ENCODE measurements around the gene GINS2. TPM values are rescaled to one million over a fixed set of nuclear protein-coding genes. Genes with fewer than 3 reads are reported as not detected.

GINS2 gene
- total and polyA plus RNA-seq, 11 donors = 0.15 to 4.2 (median 0.53) TPM; not detected in 1

GRCh38 chr16:85641305-85641704 lies 47.4 kb downstream of the GINS2 start:
- intact Hi-C loops (cut with DNase I) = no loop called here
- Histone ChIP-seq H3K4me3 (no peak overlapping the region), H3K36me3 (peaks cover 0 to 5% (median 0%) of the 10 kb centered on the region in 9 donors), H3K27me3 (no peaks in the 10 kb centered on the region), H3K27ac (peak overlapping the region in 3 of 12 donors; percentile 9 to 22 (median 15)), H3K4me1 (peaks cover 0 to 66% (median 24%) of the 10 kb centered on the region in 12 donors), H3K9me3 (no peaks in the 10 kb centered on the region)
- ATAC-seq = no peak
- TF ChIP-seq CTCF (IDR thresholded peaks at IDR 0.05) (no peak), POLR2A (IDR thresholded peaks at IDR 0.05) (no peak)
- WGBS, 4 donors = 83 to 90% (median 88%) methylated on average over 16 to 24 of the region's 24 CpGs
- no peak for DNase-seq

GRCh38 chr16:85640585-85640984 lies 48.2 kb downstream of the GINS2 start:
- ATAC-seq (no peak), DNase-seq (no peak)
- Histone ChIP-seq H3K27ac (no peak overlapping the region), H3K9me3 (no peaks in the 10 kb centered on the region), H3K4me1 (peaks cover 0 to 66% (median 24%) of the 10 kb centered on the region in 12 donors), H3K36me3 (peaks cover 0 to 5% (median 0%) of the 10 kb centered on the region in 9 donors), H3K4me3 (no peak overlapping the region), H3K27me3 (no peaks in the 10 kb centered on the region)
- WGBS, 4 donors = 91 to 94% (median 92%) methylated on average over 29 to 31 of the region's 31 CpGs
- intact Hi-C loops (cut with DNase I) = no loop called here
- TF ChIP-seq POLR2A (IDR thresholded peaks at IDR 0.05) (no peak), CTCF (IDR thresholded peaks at IDR 0.05) (no peak)

GRCh38 chr16:85640254-85640558 lies 48.5 kb downstream of the GINS2 start:
- Histone ChIP-seq H3K4me1 (peaks cover 0 to 66% (median 24%) of the 10 kb centered on the region in 12 donors), H3K36me3 (peaks cover 0 to 5% (median 0%) of the 10 kb centered on the region in 9 donors), H3K27me3 (no peaks in the 10 kb centered on the region), H3K9me3 (no peaks in the 10 kb centered on the region), H3K27ac (peak overlapping the region in 5 of 12 donors; percentile 34 to 77 (median 54)), H3K4me3 (no peak overlapping the region)
- intact Hi-C loops (cut with DNase I) = no loop called here
- DNase-seq (no peak), ATAC-seq (no peak)
- 52 to 91% (median 89%) methylated on average over 2 to 13 of the region's 13 CpGs for WGBS, 4 donors
- no peak for TF ChIP-seq POLR2A (IDR thresholded peaks at IDR 0.05)
- TF ChIP-seq CTCF (IDR thresholded peaks at IDR 0.05) = no peak

GRCh38 chr16:85639529-85640253 lies 49.1 kb downstream of the GINS2 start:
- TF ChIP-seq POLR2A (IDR thresholded peaks at IDR 0.05) = no peak
- TF ChIP-seq CTCF (IDR thresholded peaks at IDR 0.05) = peak in 4 of 12 donors; percentile 13 to 33 (median 23)
- Histone ChIP-seq H3K9me3 (no peaks in the 10 kb centered on the region), H3K36me3 (peaks cover 0 to 6% (median 0%) of the 10 kb centered on the region in 9 donors), H3K4me1 (peaks cover 0 to 66% (median 24%) of the 10 kb centered on the region in 12 donors), H3K4me3 (no peak overlapping the region), H3K27me3 (no peaks in the 10 kb centered on the region), H3K27ac (peak overlapping the region in 8 of 12 donors; percentile 17 to 77 (median 55))
- 66 to 76% (median 72%) methylated on average over 9 to 35 of the region's 35 CpGs for WGBS, 4 donors
- intact Hi-C loops (cut with DNase I) = no loop called here
- peak; percentile 86 to 91 (median 90) for ATAC-seq
- DNase-seq = peak; percentile 75 to 91 (median 86)
